ENCODE measurements around the gene CFAP69.

The CFAP69 gene

GRCh38 chr7:90244909-90245851 lies at the start of gene CFAP69:
TSS of gene CFAP69 (plus strand) at chr7:90245174. CDS start at chr7:90245425, 251 bp downstream.
- in situ Hi-C loops (cut with MboI; ENCODE audit: low sequenced_read_pairs): no loop called here

GRCh38 chr7:90201500-90202195 lies 43.3 kb upstream of the CFAP69 start:
- in situ Hi-C loops (cut with MboI; ENCODE audit: low sequenced_read_pairs): no loop called here

GRCh38 chr7:90207956-90208355 lies 37.0 kb upstream of the CFAP69 start:
- in situ Hi-C loops (cut with MboI; ENCODE audit: low sequenced_read_pairs): no loop called here

GRCh38 chr7:90209776-90210175 lies 35.2 kb upstream of the CFAP69 start:
- in situ Hi-C loops (cut with MboI; ENCODE audit: low sequenced_read_pairs): no loop called here

GRCh38 chr7:90210475-90210874 lies 34.5 kb upstream of the CFAP69 start:
- in situ Hi-C loops (cut with MboI; ENCODE audit: low sequenced_read_pairs): no loop called here

GRCh38 chr7:90210981-90211380 lies 34.0 kb upstream of the CFAP69 start:
- in situ Hi-C loops (cut with MboI; ENCODE audit: low sequenced_read_pairs): no loop called here

GRCh38 chr7:90211391-90212148 lies 33.4 kb upstream of the CFAP69 start, which contains the start of gene STEAP2:
TSS of gene STEAP2 (plus strand) at chr7:90211740. CDS start at chr7:90225083, 13,343 bp downstream.
- in situ Hi-C loops (cut with MboI; ENCODE audit: low sequenced_read_pairs): no loop called here

GRCh38 chr7:90212149-90212495 lies 32.9 kb upstream of the CFAP69 start:
- in situ Hi-C loops (cut with MboI; ENCODE audit: low sequenced_read_pairs): no loop called here

GRCh38 chr7:90213521-90213920 lies 31.5 kb upstream of the CFAP69 start:
- in situ Hi-C loops (cut with MboI; ENCODE audit: low sequenced_read_pairs): no loop called here

GRCh38 chr7:90216080-90216674 lies 28.8 kb upstream of the CFAP69 start:
- in situ Hi-C loops (cut with MboI; ENCODE audit: low sequenced_read_pairs): no loop called here

- in situ Hi-C loops (cut with MboI; ENCODE audit: low sequenced_read_pairs): no loop called here
These were observed 28.2 kb upstream of the CFAP69 start for GRCh38 chr7:90216771-90217170.

GRCh38 chr7:90222390-90222789 lies 22.6 kb upstream of the CFAP69 start:
- in situ Hi-C loops (cut with MboI; ENCODE audit: low sequenced_read_pairs): no loop called here

GRCh38 chr7:90222811-90223725 lies 21.9 kb upstream of the CFAP69 start:
- in situ Hi-C loops (cut with MboI; ENCODE audit: low sequenced_read_pairs): no loop called here

- in situ Hi-C loops (cut with MboI; ENCODE audit: low sequenced_read_pairs): no loop called here
These were observed 20.8 kb upstream of the CFAP69 start for GRCh38 chr7:90224195-90224594.

GRCh38 chr7:90225181-90225580 lies 19.8 kb upstream of the CFAP69 start:
- in situ Hi-C loops (cut with MboI; ENCODE audit: low sequenced_read_pairs): no loop called here

- in situ Hi-C loops (cut with MboI; ENCODE audit: low sequenced_read_pairs): no loop called here
These were observed 19.4 kb upstream of the CFAP69 start for GRCh38 chr7:90225601-90226000.

GRCh38 chr7:90227259-90227658 lies 17.7 kb upstream of the CFAP69 start:
- in situ Hi-C loops (cut with MboI; ENCODE audit: low sequenced_read_pairs): no loop called here

GRCh38 chr7:90229682-90230081 lies 15.3 kb upstream of the CFAP69 start:
- in situ Hi-C loops (cut with MboI; ENCODE audit: low sequenced_read_pairs): no loop called here

GRCh38 chr7:90230834-90231233 lies 14.1 kb upstream of the CFAP69 start:
- in situ Hi-C loops (cut with MboI; ENCODE audit: low sequenced_read_pairs): no loop called here

- in situ Hi-C loops (cut with MboI; ENCODE audit: low sequenced_read_pairs): no loop called here
These were observed 13.7 kb upstream of the CFAP69 start for GRCh38 chr7:90231304-90231703.

Data from HL-60/S4 treated with retinoic acid at 250 ng/mL for 4 days and 3 days (cell line).